Neural progenitor cell (in vitro differentiated cells): Measurements from ENCODE around the gene TSPAN13. TPM values are rescaled to one million over a fixed set of nuclear protein-coding genes. Genes with fewer than 3 reads are reported as not detected.

Experiments used
- DNase-seq: peaks from one replicate; pipeline ENCODE4 v3.0.0-alpha.2; 2016; ENCODE audit warnings: low spot score
- H2AFZ ChIP-seq: fragments of 200-600 bp; sonication (generic); replicated peaks from 2 replicates; pipeline ENCODE4 v1.6.1; 2016; ENCODE audit warnings: antibody characterized with exemption
- H3F3A ChIP-seq: fragments of 200-600 bp; sonication (generic); 2 replicates; pipeline ENCODE4 v1.6.1; 2016; ENCODE audit warnings: antibody characterized with exemption, low read depth
- H3K27ac ChIP-seq: fragments of 200-600 bp; sonication (generic); 2 replicates; pipeline ENCODE4 v1.5.1; 2016; ENCODE audit warnings: mild to moderate bottlenecking
- H3K27me3 ChIP-seq: fragments of 200-600 bp; sonication (generic); 2 replicates; pipeline ENCODE4 v1.6.1; 2016; ENCODE audit warnings: mild to moderate bottlenecking, moderate library complexity
- H3K36me3 ChIP-seq: fragments of 200-600 bp; sonication (generic); 2 replicates; pipeline ENCODE4 v1.5.1; 2016
- H3K4me1 ChIP-seq: fragments of 200-600 bp; sonication (generic); 2 replicates; pipeline ENCODE4 v1.6.1; 2016; ENCODE audit warnings: mixed run types
- H3K4me2 ChIP-seq: fragments of 200-600 bp; sonication (generic); 2 replicates; pipeline ENCODE4 v1.6.1; 2016
- H3K4me3 ChIP-seq: fragments of 200-600 bp; sonication (generic); 2 replicates; pipeline ENCODE4 v1.5.1; 2016
- H3K79me2 ChIP-seq: fragments of 200-600 bp; sonication (generic); 2 replicates; pipeline ENCODE4 v1.6.1; 2016; ENCODE audit warnings: low read depth
- H3K9ac ChIP-seq: fragments of 200-600 bp; sonication (generic); 2 replicates; pipeline ENCODE4 v1.6.1; 2016
- H3K9me3 ChIP-seq: fragments of 200-600 bp; sonication (generic); 2 replicates; pipeline ENCODE4 v1.5.1; 2016; ENCODE audit warnings: low read depth
- H4K20me1 ChIP-seq: fragments of 200-600 bp; sonication (generic); 2 replicates; pipeline ENCODE4 v1.6.1; 2016; ENCODE audit warnings: low read depth
- H3K27ac Mint-ChIP-seq: 3 replicates; pipeline ENCODE4 v1.8.0; 2021; ENCODE audit warnings: mixed read lengths
- H3K27me3 Mint-ChIP-seq: 2 replicates; pipeline ENCODE4 v1.8.0; 2022; ENCODE audit warnings: low read depth, mild to moderate bottlenecking, inconsistent platforms, moderate library complexity, mixed read lengths; ENCODE audit not compliant: insufficient read depth
- H3K36me3 Mint-ChIP-seq: 3 replicates; pipeline ENCODE4 v1.8.0; 2021; ENCODE audit warnings: mixed read lengths
- H3K4me1 Mint-ChIP-seq: 3 replicates; pipeline ENCODE4 v1.8.0; 2021; ENCODE audit warnings: mixed read lengths
- H3K4me3 Mint-ChIP-seq: 3 replicates; pipeline ENCODE4 v1.8.0; 2021; ENCODE audit warnings: mild to moderate bottlenecking, moderate library complexity, mixed read lengths
- H3K9me3 Mint-ChIP-seq: 3 replicates; pipeline ENCODE4 v1.8.0; 2020; ENCODE audit warnings: mixed read lengths
- CTCF ChIP-seq: fragments of 200-600 bp; sonication (generic); IDR thresholded peaks from 2 replicates; pipeline ENCODE4 v1.5.1; 2017; ENCODE audit warnings: antibody characterized with exemption, mild to moderate bottlenecking
- EZH2 ChIP-seq: fragments of 200-600 bp; sonication (generic); IDR thresholded peaks from 2 replicates; pipeline ENCODE4 v1.6.1; 2017; ENCODE audit warnings: antibody characterized with exemption, mild to moderate bottlenecking, moderate library complexity
- EZH2phosphoT487 ChIP-seq: fragments of 200-600 bp; sonication (generic); IDR thresholded peaks from 2 replicates; pipeline ENCODE4 v1.6.1; 2017; ENCODE audit warnings: antibody characterized with exemption
- total RNA-seq: library from RNA; depleted of rRNA; stranded (reverse); fragments of >200 nt; gene quantifications from 2 replicates; pipeline ENCODE4 v1.2.3, GENCODE V29; 2015; ENCODE audit warnings: low replicate concordance

Gene TSPAN13
- total RNA-seq, 1 donor from 2014 or later, result 41.2 TPM

- Mint-ChIP-seq H3K4me1 (peaks cover 24% of the 10 kb centered on the region), H3K4me3 (no peak overlapping the region), H3K9me3 (no peaks in the 10 kb centered on the region), H3K27ac (no peak overlapping the region), H3K27me3 (peaks cover 5% of the 10 kb centered on the region), H3K36me3 (no peaks in the 10 kb centered on the region)
- Histone ChIP-seq H3K4me2 (no peak overlapping the region), H3K27me3 (no peaks in the 10 kb centered on the region), H3K79me2 (no peaks in the 10 kb centered on the region), H3K27ac (no peak overlapping the region), H3K4me3 (no peak overlapping the region), H3F3A (peaks cover 19% of the 10 kb centered on the region), H4K20me1 (no peaks in the 10 kb centered on the region), H3K4me1 (peaks cover 20% of the 10 kb centered on the region), H3K9ac (no peak overlapping the region), H3K36me3 (no peaks in the 10 kb centered on the region), H2AFZ (no peak overlapping the region), H3K9me3 (no peaks in the 10 kb centered on the region)
- no peak for DNase-seq
- TF ChIP-seq EZH2 (no peak), CTCF (no peak), EZH2phosphoT487 (no peak)
Measured at GRCh38 chr7:16741676-16742075, 11.9 kb upstream of the TSPAN13 start.

DNA sequence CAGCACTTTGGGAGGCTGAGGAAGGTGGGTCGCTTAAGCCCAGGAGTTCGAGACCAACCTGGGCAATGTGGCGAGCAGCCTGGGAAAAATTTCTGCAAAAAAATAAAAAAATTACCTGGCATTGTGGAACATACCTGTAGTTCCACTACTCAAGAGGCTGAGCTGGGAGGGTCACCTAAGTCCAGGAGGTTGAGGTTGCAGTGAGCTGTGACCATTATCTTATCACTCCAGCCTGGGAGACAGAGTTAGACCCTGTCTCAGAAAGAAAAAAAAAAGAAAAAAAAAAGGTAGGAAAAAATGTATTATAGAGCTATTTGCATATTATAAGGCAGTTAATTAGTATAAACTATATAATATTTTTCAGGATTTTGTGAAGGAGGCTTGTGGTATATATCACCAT, 11.0 kb upstream of the TSPAN13 start:
- no peak overlapping the region for H3K4me3 Mint-ChIP-seq
- no peak for DNase-seq
- TF ChIP-seq CTCF (no peak), EZH2 (no peak), EZH2phosphoT487 (no peak)

GRCh38 chr7:16743236-16743635, 10.3 kb upstream of the TSPAN13 start:
- DNase-seq, result no peak
- H2AFZ ChIP-seq, result no peak overlapping the region
- H3K36me3 ChIP-seq, result no peaks in the 10 kb centered on the region
- H3K4me1 Mint-ChIP-seq, result peaks cover 28% of the 10 kb centered on the region
- no peaks in the 10 kb centered on the region for H3K9me3 ChIP-seq
- H3K27ac Mint-ChIP-seq, result no peak overlapping the region
- H3K27me3 ChIP-seq, result no peaks in the 10 kb centered on the region
- peaks cover 26% of the 10 kb centered on the region for H3K4me1 ChIP-seq
- H3K4me3 Mint-ChIP-seq, result no peak overlapping the region
- peaks cover 19% of the 10 kb centered on the region for H3F3A ChIP-seq
- H3K27me3 Mint-ChIP-seq, result peaks cover 4% of the 10 kb centered on the region
- no peak overlapping the region for H3K27ac ChIP-seq
- H3K4me3 ChIP-seq, result no peak overlapping the region
- H3K9me3 Mint-ChIP-seq, result no peaks in the 10 kb centered on the region
- no peak overlapping the region for H3K9ac ChIP-seq
- no peak overlapping the region for H3K4me2 ChIP-seq
- TF ChIP-seq EZH2 (no peak), CTCF (no peak), EZH2phosphoT487 (no peak)
- no peaks in the 10 kb centered on the region for H3K36me3 Mint-ChIP-seq
- H4K20me1 ChIP-seq, result no peaks in the 10 kb centered on the region
- H3K79me2 ChIP-seq, result no peaks in the 10 kb centered on the region

More for the DNA sequence above, 11.0 kb upstream of the TSPAN13 start:
- no peak overlapping the region for H3K9ac ChIP-seq
- no peak overlapping the region for H3K27ac ChIP-seq
- peaks cover 8% of the 10 kb centered on the region for H3K27me3 Mint-ChIP-seq
- H3K36me3 ChIP-seq, result no peaks in the 10 kb centered on the region
- no peak overlapping the region for H3K4me3 ChIP-seq
- H3K4me2 ChIP-seq, result no peak overlapping the region
- no peaks in the 10 kb centered on the region for H3K9me3 Mint-ChIP-seq
- peaks cover 32% of the 10 kb centered on the region for H3K4me1 Mint-ChIP-seq
- H3K27ac Mint-ChIP-seq, result no peak overlapping the region
- H4K20me1 ChIP-seq, result no peaks in the 10 kb centered on the region
- no peak overlapping the region for H2AFZ ChIP-seq
- no peaks in the 10 kb centered on the region for H3K9me3 ChIP-seq
- no peaks in the 10 kb centered on the region for H3K27me3 ChIP-seq
- no peaks in the 10 kb centered on the region for H3K36me3 Mint-ChIP-seq
- H3F3A ChIP-seq, result peaks cover 19% of the 10 kb centered on the region
- H3K79me2 ChIP-seq, result no peaks in the 10 kb centered on the region
- peaks cover 26% of the 10 kb centered on the region for H3K4me1 ChIP-seq
